Skeletal muscle cell (primary cell): ENCODE data around the gene PRKRIP1.
"Not testable (repeated sequence)": the region's sequence is repeated elsewhere in the genome, so short reads cannot be mapped to it uniquely, and the experiment has no call there.

Experiments used
- DNase-seq: peaks from one replicate; pipeline ENCODE4 v3.0.0-alpha.2; 2010; ENCODE audit warnings: low read depth
- H3K4me3 ChIP-seq: 2 replicates; pipeline ENCODE4 v1.5.1; 2011; ENCODE audit warnings: low read depth, mild to moderate bottlenecking, control low read depth, low read length, moderate library complexity

Gene PRKRIP1

GRCh38 chr7:102395873-102396709 is at the start of gene PRKRIP1:
Gene PRKRIP1, plus strand, starts transcription at chr7:102396363. Its CDS starts 49 bp downstream, at chr7:102396412.
- peak within 1 kb of the TSS; percentile 95 for H3K4me3 ChIP-seq
- DNase-seq = peak; percentile 78

GRCh38 chr7:102346983-102347382 is 49.2 kb upstream of the PRKRIP1 start:
- not testable (repeated sequence) for DNase-seq, H3K4me3 ChIP-seq

GRCh38 chr7:102356344-102356743 is 39.8 kb upstream of the PRKRIP1 start, which contains the start of gene SPDYE6:
Gene SPDYE6, minus strand, starts transcription at chr7:102356444. Its CDS starts 421 bp downstream, at chr7:102356023.
- DNase-seq, H3K4me3 ChIP-seq: not testable (repeated sequence)

GRCh38 chr7:102363549-102364393 is 32.4 kb upstream of the PRKRIP1 start:
- H3K4me3 ChIP-seq = peak overlapping the region; percentile 61

GRCh38 chr7:102364394-102364886 is 31.7 kb upstream of the PRKRIP1 start:
- H3K4me3 ChIP-seq = peak overlapping the region; percentile 61
- DNase-seq = not testable (repeated sequence)

More at GRCh38 chr7:102363549-102364393, 32.4 kb upstream of the PRKRIP1 start:
- DNase-seq = peak; percentile 95

- not testable (repeated sequence) for H3K4me3 ChIP-seq, DNase-seq
These were observed 30.8 kb upstream of the PRKRIP1 start for GRCh38 chr7:102365390-102365789.

- not testable (repeated sequence) for H3K4me3 ChIP-seq, DNase-seq
These were observed 26.1 kb upstream of the PRKRIP1 start for GRCh38 chr7:102370038-102370437.

- H3K4me3 ChIP-seq, DNase-seq: not testable (repeated sequence)
These were observed 23.4 kb upstream of the PRKRIP1 start for GRCh38 chr7:102372796-102373195.

- no peak for DNase-seq
- no peak overlapping the region for H3K4me3 ChIP-seq
These were observed 19.1 kb upstream of the PRKRIP1 start for GRCh38 chr7:102376964-102377466.

- DNase-seq, H3K4me3 ChIP-seq: not testable (repeated sequence)
These were observed 15.3 kb upstream of the PRKRIP1 start for GRCh38 chr7:102380837-102381236.

GRCh38 chr7:102381696-102382425 is 14.3 kb upstream of the PRKRIP1 start:
- not testable (repeated sequence) for H3K4me3 ChIP-seq, DNase-seq

- H3K4me3 ChIP-seq = no peak overlapping the region
- no peak for DNase-seq
These were observed 9.1 kb upstream of the PRKRIP1 start for GRCh38 chr7:102387064-102387463.

- H3K4me3 ChIP-seq = no peak overlapping the region
- DNase-seq = no peak
These were observed 6.4 kb upstream of the PRKRIP1 start for GRCh38 chr7:102389810-102390209.

GRCh38 chr7:102390697-102391484 is 5.3 kb upstream of the PRKRIP1 start:
- no peak overlapping the region for H3K4me3 ChIP-seq
- peak; percentile 12 for DNase-seq

GRCh38 chr7:102392330-102392729 is 3.8 kb upstream of the PRKRIP1 start:
- no peak overlapping the region for H3K4me3 ChIP-seq
- DNase-seq = no peak

- no peak for DNase-seq
- H3K4me3 ChIP-seq = no peak overlapping the region
These were observed 2.7 kb upstream of the PRKRIP1 start for GRCh38 chr7:102393467-102393866.

GRCh38 chr7:102395592-102395872 is 631 bp upstream of the PRKRIP1 start:
- DNase-seq = peak; percentile 6
- H3K4me3 ChIP-seq = peak overlapping the region; percentile 95

GRCh38 chr7:102396710-102397019 is 502 bp downstream of the PRKRIP1 start:
- peak overlapping the region; percentile 95 for H3K4me3 ChIP-seq
- DNase-seq = no peak

GRCh38 chr7:102398543-102398942 is 2.4 kb downstream of the PRKRIP1 start:
- no peak for DNase-seq

More at GRCh38 chr7:102398543-102398942, 2.4 kb downstream of the PRKRIP1 start:
- H3K4me3 ChIP-seq = no peak overlapping the region
